Epidermal melanocyte (primary cell): ENCODE results near the gene ZNF260.

Experiments
- DNase-seq: peaks from one replicate; pipeline ENCODE4 v3.0.0; 2011; ENCODE audit warnings: low spot score; ENCODE audit not compliant: insufficient read length

The ZNF260 gene

GRCh38 chr19:36489920-36490415, 38.1 kb downstream of the ZNF260 start:
- DNase-seq, result no peak

GRCh38 chr19:36489118-36489919, 38.8 kb downstream of the ZNF260 start, which contains the start of gene ZNF566:
TSS of gene ZNF566 (minus strand) at chr19:36489561. CDS start at chr19:36476557, 13,004 bp downstream.
- peak; percentile 99 for DNase-seq

GRCh38 chr19:36488846-36489117, 39.3 kb downstream of the ZNF260 start:
- no peak for DNase-seq

DNA sequence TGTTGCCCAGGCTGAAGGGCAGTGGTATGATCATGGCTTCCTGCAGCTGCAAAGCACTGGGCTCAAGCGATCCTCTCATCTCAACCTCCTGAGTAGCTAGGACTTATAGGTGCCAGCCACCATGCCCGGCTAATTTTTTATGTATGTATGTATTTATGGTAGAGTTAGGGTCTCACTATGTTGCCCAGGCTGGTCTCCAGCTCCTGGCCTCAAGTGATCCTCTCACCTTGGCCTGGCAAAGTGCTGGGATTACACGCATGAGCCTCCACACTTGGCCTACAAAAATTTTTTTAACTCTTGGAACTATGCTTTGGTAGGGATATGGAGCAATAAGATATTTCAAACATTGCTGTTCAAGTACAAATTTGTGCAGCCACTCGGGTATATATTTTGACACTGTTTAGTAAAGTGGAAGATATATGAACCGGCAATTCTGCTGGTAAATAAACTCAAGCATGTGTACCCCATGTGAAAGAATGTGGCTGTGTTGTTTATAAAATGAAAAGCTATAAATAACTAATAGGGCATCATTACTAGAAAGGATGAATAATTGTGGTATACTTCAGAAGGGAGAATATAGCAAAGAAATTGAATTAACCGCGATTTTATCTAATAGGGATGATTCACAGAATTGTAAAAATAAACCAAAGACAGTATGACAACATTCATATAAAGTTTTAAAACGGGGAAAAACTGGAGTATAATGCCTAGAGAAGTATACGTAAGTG, 39.8 kb downstream of the ZNF260 start:
- DNase-seq, result no peak

GRCh38 chr19:36483653-36484052, 44.4 kb downstream of the ZNF260 start:
- no peak for DNase-seq

- no peak for DNase-seq
Observed at GRCh38 chr19:36482876-36483275, 45.2 kb downstream of the ZNF260 start.
